IMR-90 (cell line): ENCODE results near the gene FRMD4B. TPM values are rescaled to one million over a fixed set of nuclear protein-coding genes. Genes with fewer than 3 reads are reported as not detected.

ENCODE experiments used
- ATAC-seq: fragments of 200-7000 bp; cut with Tn5 transposase; 2 replicates; pipeline ENCODE4 v1.9.1; 2020; ENCODE audit warnings: low read depth, mild to moderate bottlenecking, moderate library complexity
- BruUV-seq: library from RNA; stranded (reverse); fragments of 400-500 nt; replicated peaks from 2 replicates; lab custom pipeline; 2021; lab: Mats Ljungman, UMichigan
- CTCF ChIA-PET: fragments of 300-600 bp; formaldehyde crosslinking; extraction: SDS; loops from one replicate; lab custom pipeline; 2021; ENCODE audit warnings: antibody characterized with exemption; lab: Yijun Ruan, JAX
- POLR2A ChIA-PET: fragments of 300-600 bp; sonication (Branson Sonifier 250); formaldehyde crosslinking; loops from one replicate; lab custom pipeline; 2022; ENCODE audit warnings: antibody characterized with exemption; ENCODE audit not compliant: unreplicated experiment; lab: Charles Lee
- DNase-seq: peaks from one replicate; pipeline ENCODE4 v3.0.0; 2013
- H2AFZ ChIP-seq: replicated peaks from 2 replicates; pipeline ENCODE3; 2013; ENCODE audit warnings: low read length, mild to moderate bottlenecking; ENCODE audit not compliant: poor library complexity
- H2AK5ac ChIP-seq: 2 replicates; pipeline ENCODE4 v1.6.1; 2013; ENCODE audit warnings: low read depth, low read length, inconsistent platforms
- H2AK9ac ChIP-seq: replicated peaks from 2 replicates; pipeline ENCODE3; 2013; ENCODE audit warnings: mild to moderate bottlenecking, low read depth, low read length, moderate library complexity; ENCODE audit not compliant: poor library complexity
- H2BK120ac ChIP-seq: 2 replicates; pipeline ENCODE4 v1.6.1; 2013; ENCODE audit warnings: low read depth, low read length, inconsistent platforms
- H2BK15ac ChIP-seq: 3 replicates; pipeline ENCODE4 v1.6.1; 2013; ENCODE audit warnings: low read depth, low read length, inconsistent platforms
- H2BK20ac ChIP-seq: 2 replicates; pipeline ENCODE4 v1.6.1; 2013; ENCODE audit warnings: low read depth, mild to moderate bottlenecking, inconsistent platforms, low read length, moderate library complexity
- H2BK5ac ChIP-seq: 2 replicates; pipeline ENCODE4 v1.6.1; 2013; ENCODE audit warnings: mild to moderate bottlenecking, low read depth, low read length, inconsistent platforms; ENCODE audit not compliant: poor library complexity, severe bottlenecking
- H3K14ac ChIP-seq: replicated peaks from 2 replicates; pipeline ENCODE4 v1.6.1; 2013; ENCODE audit warnings: low read depth, low read length, inconsistent platforms
- H3K18ac ChIP-seq: 2 replicates; pipeline ENCODE4 v1.6.1; 2013; ENCODE audit warnings: low read depth, low read length, control low read depth
- H3K23ac ChIP-seq: 2 replicates; pipeline ENCODE4 v1.6.1; 2013; ENCODE audit warnings: low read depth, low read length, inconsistent platforms
- H3K27ac ChIP-seq: 2 replicates; pipeline ENCODE4 v1.5.1; 2013; ENCODE audit warnings: mild to moderate bottlenecking, control low read depth, low read length; ENCODE audit not compliant: insufficient read depth
- H3K27me3 ChIP-seq: 2 replicates; pipeline ENCODE4 v1.6.1; 2013; ENCODE audit warnings: low read length; ENCODE audit not compliant: control insufficient read depth, insufficient read depth
- H3K36me3 ChIP-seq: 2 replicates; pipeline ENCODE4 v1.6.1; 2013; ENCODE audit warnings: low read length, mixed read lengths; ENCODE audit not compliant: control insufficient read depth, insufficient read depth
- H3K4ac ChIP-seq: 2 replicates; pipeline ENCODE4 v1.6.1; 2013; ENCODE audit warnings: low read depth, low read length, inconsistent platforms
- H3K4me1 ChIP-seq: 2 replicates; pipeline ENCODE4 v1.6.1; 2013; ENCODE audit warnings: low read length, mixed read lengths; ENCODE audit not compliant: control insufficient read depth, insufficient read depth
- H3K4me2 ChIP-seq: 2 replicates; pipeline ENCODE4 v1.6.1; 2013; ENCODE audit warnings: low read depth, mild to moderate bottlenecking, control low read depth, low read length, moderate library complexity
- H3K4me3 ChIP-seq: 2 replicates; pipeline ENCODE4 v1.5.1; 2013; ENCODE audit warnings: low read depth, mild to moderate bottlenecking, control low read depth, low read length, moderate library complexity; ENCODE audit not compliant: insufficient read depth
- H3K56ac ChIP-seq: 2 replicates; pipeline ENCODE4 v1.6.1; 2013; ENCODE audit warnings: low read length, inconsistent platforms; ENCODE audit not compliant: insufficient read depth; ENCODE audit errors: extremely low read depth
- H3K79me1 ChIP-seq, 2 experiments: 2 replicates each; pipeline ENCODE4 v1.6.1; 2013; ENCODE audit warnings: low read length in 2 of 2, inconsistent platforms in 1 of 2, low read depth in 1 of 2
- H3K9ac ChIP-seq: 2 replicates; pipeline ENCODE4 v1.6.1; 2013; ENCODE audit warnings: low read depth, low read length, control low read depth
- H3K9me1 ChIP-seq: 2 replicates; pipeline ENCODE4 v1.6.1; 2013; ENCODE audit warnings: low read length, inconsistent platforms; ENCODE audit not compliant: insufficient read depth
- H3K9me3 ChIP-seq: 2 replicates; pipeline ENCODE4 v1.6.1; 2013; ENCODE audit warnings: low read length; ENCODE audit not compliant: control insufficient read depth, insufficient read depth
- H4K20me1 ChIP-seq: 2 replicates; pipeline ENCODE4 v1.6.1; 2013; ENCODE audit warnings: low read length, inconsistent platforms; ENCODE audit not compliant: insufficient read depth
- H4K5ac ChIP-seq: 2 replicates; pipeline ENCODE4 v1.6.1; 2013; ENCODE audit warnings: mild to moderate bottlenecking, low read depth, low read length, control low read depth
- H4K8ac ChIP-seq, 2 experiments: 2 replicates each; pipeline ENCODE4 v1.6.1; 2013; ENCODE audit warnings: low read depth in 2 of 2, low read length in 2 of 2, control low read depth in 1 of 2, inconsistent platforms in 1 of 2
- H4K91ac ChIP-seq: 2 replicates; pipeline ENCODE4 v1.6.1; 2013; ENCODE audit warnings: low read depth, low read length, inconsistent platforms; ENCODE audit not compliant: insufficient read depth
- BHLHE40 ChIP-seq: fragments of 150-350 bp; IDR thresholded peaks from 2 replicates; pipeline ENCODE4 v1.6.1; 2016; ENCODE audit warnings: mild to moderate bottlenecking, low read depth, low read length
- CEBPB ChIP-seq: IDR thresholded peaks from 2 replicates; pipeline ENCODE4 v1.6.1; 2012; ENCODE audit warnings: low read depth, low read length, improper control_type of control experiment
- CHD1 ChIP-seq: IDR thresholded peaks from 2 replicates; pipeline ENCODE4 v1.6.1; 2012; ENCODE audit warnings: low read depth, low read length, improper control_type of control experiment
- CTCF ChIP-seq: conservative IDR thresholded peaks from 2 replicates; pipeline ENCODE4 v1.5.1; 2012; ENCODE audit warnings: mild to moderate bottlenecking, low read depth, low read length, improper control_type of control experiment
- ELK1 ChIP-seq: fragments of 150-350 bp; IDR thresholded peaks from 2 replicates; pipeline ENCODE4 v1.6.1; 2016; ENCODE audit warnings: low read depth, mild to moderate bottlenecking, low read length, moderate library complexity, borderline replicate concordance
- FOS ChIP-seq: fragments of 150-350 bp; IDR thresholded peaks from 2 replicates; pipeline ENCODE4 v1.6.1; 2016; ENCODE audit warnings: low read depth, low read length
- MAZ ChIP-seq: IDR thresholded peaks from 2 replicates; pipeline ENCODE4 v1.6.1; 2012; ENCODE audit warnings: low read depth, mild to moderate bottlenecking, low read length, improper control_type of control experiment, moderate library complexity, borderline replicate concordance
- MXI1 ChIP-seq: IDR thresholded peaks from 2 replicates; pipeline ENCODE4 v1.6.1; 2012; ENCODE audit warnings: low read depth, mild to moderate bottlenecking, low read length, moderate library complexity, borderline replicate concordance
- NFE2L2 ChIP-seq: fragments of 150-350 bp; IDR thresholded peaks from 2 replicates; pipeline ENCODE4 v1.6.1; 2016; ENCODE audit warnings: low read depth, mild to moderate bottlenecking, low read length
- POLR2A ChIP-seq: IDR thresholded peaks from 2 replicates; pipeline ENCODE4 v1.6.1; 2012; ENCODE audit warnings: mild to moderate bottlenecking, low read depth, low read length
- RAD21 ChIP-seq: IDR thresholded peaks from 2 replicates; pipeline ENCODE4 v1.6.1; 2012; ENCODE audit warnings: low read length, improper control_type of control experiment
- RCOR1 ChIP-seq: IDR thresholded peaks from 2 replicates; pipeline ENCODE4 v1.6.1; 2012; ENCODE audit warnings: mild to moderate bottlenecking, low read length, improper control_type of control experiment; ENCODE audit not compliant: insufficient replicate concordance
- RFX5 ChIP-seq: IDR thresholded peaks from 2 replicates; pipeline ENCODE4 v1.8.0; 2012; ENCODE audit warnings: low read depth, mild to moderate bottlenecking, low read length, moderate library complexity
- SMC3 ChIP-seq: fragments of 150-350 bp; IDR thresholded peaks from 2 replicates; pipeline ENCODE4 v1.6.1; 2016; ENCODE audit warnings: low read depth, mild to moderate bottlenecking, antibody characterized with exemption, low read length, moderate library complexity
- USF2 ChIP-seq: fragments of 150-350 bp; IDR thresholded peaks from 2 replicates; pipeline ENCODE4 v1.6.1; 2017; ENCODE audit warnings: mild to moderate bottlenecking, antibody characterized with exemption, low read length, low read depth
- WGBS, 2 experiments: methylation state at CpG; one replicate each; pipeline versions ENCODE4 v1.1.5 to v1.1.7; 2013; ENCODE audit warnings: missing lambda C conversion rate in 2 of 2; ENCODE audit not compliant: insufficient read length in 1 of 2; ENCODE audit errors: extremely low coverage in 2 of 2; 5-methylcytosine and 5-hydroxymethylcytosine counted together
- dilution Hi-C: fragments of 300-500 bp; cut with HindIII; formaldehyde crosslinking; loops from one replicate; pipeline ENCODE4 v1.14.3; 2018; ENCODE audit warnings: low sequenced_read_pairs; ENCODE audit not compliant: unreplicated experiment
- in situ Hi-C: fragments of 300-500 bp; cut with MboI; formaldehyde crosslinking; loops from 3 replicates; pipeline ENCODE4 v1.14.3; 2019; ENCODE audit warnings: low sequenced_read_pairs, inconsistent platforms, mixed read lengths
- intact Hi-C: fragments of 100-400 bp; cut with micrococcal nuclease; formaldehyde crosslinking; loops from 2 replicates; pipeline ENCODE4 v1.10.0; 2022
- polyA plus RNA-seq, 3 experiments: library from polyadenylated mRNA; depleted of rRNA; stranded (reverse); fragments of >200 nt; gene quantifications; 2 replicates each; pipeline ENCODE4 v1.2.3, GENCODE V29; 2012; ENCODE audit warnings: low replicate concordance in 1 of 3
- total RNA-seq: library from RNA; depleted of rRNA; stranded (reverse); fragments of >200 nt; gene quantifications from 2 replicates; pipeline ENCODE4 v1.2.3, GENCODE V29; 2012

FRMD4B gene
- total and polyA plus RNA-seq, 2 of the 4 experiments (the other 2 are of a cell fraction), result 0.14 to 0.36 TPM

- POLR2A ChIA-PET, result no interaction called here
- 0% methylated on average over 1 of the region's 8 CpGs; no CpG with 5 or more reads in 1 of the 2 experiments for WGBS, 2 experiments
- H2BK20ac ChIP-seq, result no peak overlapping the region
- ATAC-seq (no peak), DNase-seq (no peak)
- no peak overlapping the region for H3K18ac ChIP-seq
- H3K27me3 ChIP-seq, result peaks cover 22% of the 10 kb centered on the region
- H2AK9ac ChIP-seq, result no peak overlapping the region
- no peak overlapping the region for H3K4me2 ChIP-seq
- dilution Hi-C loops, result no loop called here
- H4K91ac ChIP-seq, result no peak overlapping the region
- no peaks in the 10 kb centered on the region for H3K36me3 ChIP-seq
- no peak overlapping the region for H3K4ac ChIP-seq
- H3K23ac ChIP-seq, result no peak overlapping the region
- no TSS peak for BruUV-seq
- no peak overlapping the region for H4K5ac ChIP-seq
- intact Hi-C loops, result no loop called here
- H2BK5ac ChIP-seq, result no peak overlapping the region
- no peak overlapping the region for H3K9ac ChIP-seq
- H2BK15ac ChIP-seq, result no peak overlapping the region
- in situ Hi-C loops, result no loop called here
- H2AFZ ChIP-seq, result no peak overlapping the region
- H2BK120ac ChIP-seq, result no peak overlapping the region
- H3K4me1 ChIP-seq, result no peaks in the 10 kb centered on the region
- no peaks in the 10 kb centered on the region for H3K9me1 ChIP-seq
- H4K20me1 ChIP-seq, result no peaks in the 10 kb centered on the region
- no peak overlapping the region for H3K56ac ChIP-seq
- H3K79me1 ChIP-seq, result no peaks in the 10 kb centered on the region
- no peaks in the 10 kb centered on the region for H3K9me3 ChIP-seq
- H3K27ac ChIP-seq, result no peak overlapping the region
- no peak overlapping the region for H4K8ac ChIP-seq
- no peak overlapping the region for H2AK5ac ChIP-seq
- H3K4me3 ChIP-seq, result no peak overlapping the region
- CTCF ChIA-PET, result interaction anchor here (1.0 kb wide), 1 partner anchor 22 kb away, joined by 3 read pairs; no protein-coding TSS in a partner anchor
- no peak overlapping the region for H3K14ac ChIP-seq
- TF ChIP-seq RFX5, result no peak
- no peak for TF ChIP-seq POLR2A
- TF ChIP-seq MAZ, result no peak
- no peak for TF ChIP-seq RCOR1
- no peak for TF ChIP-seq NFE2L2
- TF ChIP-seq RAD21, result no peak
- no peak for TF ChIP-seq FOS
- TF ChIP-seq SMC3, result no peak
- no peak for TF ChIP-seq USF2
- no peak for TF ChIP-seq CEBPB
- no peak for TF ChIP-seq ELK1
- no peak for TF ChIP-seq CHD1
- TF ChIP-seq BHLHE40, result no peak
- TF ChIP-seq MXI1, result no peak
- no peak for TF ChIP-seq CTCF
Measured at GRCh38 chr3:69386556-69387385, 883 bp upstream of the FRMD4B start.
